HL-60 (cell line): ENCODE results near the gene KRTAP6-3.

Source experiments
- DNase-seq, 2 experiments: peaks; one replicate each; pipeline ENCODE4 v3.0.0-alpha.2; 2010 to 2020; ENCODE audit warnings: low read depth in 1 of 2, low spot score in 1 of 2
- H3K27ac ChIP-seq: fragments of 250-450 bp; sonication (Bioruptor Pico); replicated peaks from 2 replicates; pipeline ENCODE4 v1.5.1; 2020; ENCODE audit warnings: mild to moderate bottlenecking, moderate library complexity
- H3K27me3 ChIP-seq: fragments of 250-450 bp; sonication (Bioruptor Pico); 2 replicates; pipeline ENCODE4 v1.5.1; 2021; ENCODE audit warnings: mild to moderate bottlenecking, moderate library complexity; ENCODE audit not compliant: insufficient read depth, poor library complexity, severe bottlenecking
- H3K4me3 ChIP-seq: replicated peaks from 2 replicates; pipeline ENCODE4 v1.5.1; 2011; ENCODE audit warnings: mild to moderate bottlenecking, control low read depth, low read length; ENCODE audit not compliant: insufficient read depth
- CTCF ChIP-seq: IDR thresholded peaks from one replicate; pipeline ENCODE4 v1.5.1; 2011; ENCODE audit warnings: low read length, control low read depth, inconsistent platforms; ENCODE audit not compliant: insufficient read depth
- GABPA ChIP-seq: IDR thresholded peaks from 2 replicates; pipeline ENCODE4 v1.6.1; 2012; ENCODE audit warnings: low read depth
- POLR2AphosphoS5 ChIP-seq: IDR thresholded peaks from 2 replicates; pipeline ENCODE4 v1.6.1; 2012; ENCODE audit warnings: low read depth
- REST ChIP-seq: IDR thresholded peaks from 2 replicates; pipeline ENCODE4 v1.6.1; 2012; ENCODE audit warnings: low read depth; ENCODE audit not compliant: insufficient replicate concordance
- SPI1 ChIP-seq: IDR thresholded peaks from 2 replicates; pipeline ENCODE4 v1.6.1; 2012; ENCODE audit warnings: low read depth, mild to moderate bottlenecking, borderline replicate concordance

KRTAP6-3 gene

GRCh38 chr21:30577766-30578165, 14.5 kb upstream of the KRTAP6-3 start:
- Histone ChIP-seq H3K27me3 (no peaks in the 10 kb centered on the region), H3K27ac (no peak overlapping the region), H3K4me3 (no peak overlapping the region)
- no peak for TF ChIP-seq SPI1
- TF ChIP-seq REST = no peak
- no peak for TF ChIP-seq GABPA
- no peak for TF ChIP-seq POLR2AphosphoS5
- DNase-seq = no peak

GRCh38 chr21:30579346-30579745, 12.9 kb upstream of the KRTAP6-3 start:
- Histone ChIP-seq H3K27me3 (no peaks in the 10 kb centered on the region), H3K4me3 (no peak overlapping the region), H3K27ac (no peak overlapping the region)
- no peak for DNase-seq
- TF ChIP-seq SPI1 = no peak
- no peak for TF ChIP-seq GABPA
- TF ChIP-seq POLR2AphosphoS5 = no peak
- no peak for TF ChIP-seq CTCF
- TF ChIP-seq REST = no peak

- DNase-seq = no peak
- Histone ChIP-seq H3K27me3 (no peaks in the 10 kb centered on the region), H3K4me3 (no peak overlapping the region), H3K27ac (no peak overlapping the region)
- no peak for TF ChIP-seq REST
- no peak for TF ChIP-seq SPI1
- no peak for TF ChIP-seq CTCF
- TF ChIP-seq POLR2AphosphoS5 = no peak
- TF ChIP-seq GABPA = no peak
Observed at GRCh38 chr21:30580132-30580531, 12.1 kb upstream of the KRTAP6-3 start.

- no peak for TF ChIP-seq SPI1
- no peak for TF ChIP-seq CTCF
- TF ChIP-seq POLR2AphosphoS5 = no peak
- no peak for TF ChIP-seq GABPA
- no peak for TF ChIP-seq REST
- H3K4me3 ChIP-seq = no peak overlapping the region
- no peak overlapping the region for H3K27ac ChIP-seq
- DNase-seq = no peak
- no peaks in the 10 kb centered on the region for H3K27me3 ChIP-seq
Observed at GRCh38 chr21:30582870-30583269, 9.4 kb upstream of the KRTAP6-3 start.
